Stomach smooth muscle (tissue), 2 donors: ENCODE measurements around the gene CTRL.
"Not testable (repeated sequence)": the region's sequence is repeated elsewhere in the genome, so short reads cannot be mapped to it uniquely, and the experiment has no call there.

Experiments used
- H3K27ac ChIP-seq: one replicate; pipeline ENCODE4 v1.7.0; 2013; ENCODE audit warnings: mild to moderate bottlenecking, low read length, inconsistent platforms
- H3K27me3 ChIP-seq, 2 donors: one replicate each; pipeline ENCODE4 v1.7.0; 2013; ENCODE audit warnings: low read length in 2 of 2; ENCODE audit not compliant: insufficient read depth in 2 of 2, control insufficient read depth in 1 of 2
- H3K36me3 ChIP-seq, 2 donors: one replicate each; pipeline ENCODE4 v1.7.0; 2013; ENCODE audit warnings: low read length in 2 of 2; ENCODE audit not compliant: control insufficient read depth in 2 of 2, insufficient read depth in 2 of 2
- H3K4me1 ChIP-seq: one replicate; pipeline ENCODE4 v1.7.0; 2013; ENCODE audit warnings: low read length; ENCODE audit not compliant: control insufficient read depth, insufficient read depth
- H3K4me3 ChIP-seq, 2 donors: one replicate each; pipeline ENCODE4 v1.7.0; 2013; ENCODE audit warnings: low read length in 2 of 2
- H3K9ac ChIP-seq, 2 donors: one replicate each; pipeline ENCODE4 v1.7.0; 2013; ENCODE audit warnings: low read length in 2 of 2, mild to moderate bottlenecking in 1 of 2
- H3K9me3 ChIP-seq, 2 donors: one replicate each; pipeline ENCODE4 v1.7.0; 2013; ENCODE audit warnings: low read length in 2 of 2; ENCODE audit not compliant: control insufficient read depth in 2 of 2
- donor health status: healthy.
- donor health status: Pancreatic carcinoma.

Gene CTRL

GRCh38 chr16:67922221-67922620, 9.4 kb downstream of the CTRL start:
- H3K27me3 ChIP-seq, result no peaks in the 10 kb centered on the region
- H3K4me1 ChIP-seq, result peaks cover 52% of the 10 kb centered on the region
- H3K36me3 ChIP-seq, result peaks cover 7 to 14% of the 10 kb centered on the region in 2 donors
- peak overlapping the region; percentile 10 to 21 for H3K9ac ChIP-seq
- no peak overlapping the region for H3K4me3 ChIP-seq
- H3K9me3 ChIP-seq, result no peaks in the 10 kb centered on the region
- no peak overlapping the region for H3K27ac ChIP-seq

- H3K9me3 ChIP-seq, result no peaks in the 10 kb centered on the region
- H3K9ac ChIP-seq, result peak overlapping the region in 1 of 2 donors; percentile 47
Measured at GRCh38 chr16:67919622-67920221, 11.9 kb downstream of the CTRL start.

GRCh38 chr16:67917852-67918236, 13.8 kb downstream of the CTRL start:
- H3K4me1 ChIP-seq, result peaks cover 41% of the 10 kb centered on the region
- peak overlapping the region; percentile 17 to 64 for H3K9ac ChIP-seq
- no peaks in the 10 kb centered on the region for H3K27me3 ChIP-seq
- peak overlapping the region; percentile 71 for H3K27ac ChIP-seq
- H3K9me3 ChIP-seq, result no peaks in the 10 kb centered on the region
- H3K36me3 ChIP-seq, result peaks cover 4 to 13% of the 10 kb centered on the region in 2 donors
- H3K4me3 ChIP-seq, result peak overlapping the region in 1 of 2 donors; percentile 22

More at GRCh38 chr16:67919622-67920221, 11.9 kb downstream of the CTRL start:
- peaks cover 7 to 18% of the 10 kb centered on the region in 2 donors for H3K36me3 ChIP-seq
- H3K4me1 ChIP-seq, result peaks cover 56% of the 10 kb centered on the region
- peak overlapping the region; percentile 24 for H3K27ac ChIP-seq
- H3K27me3 ChIP-seq, result no peaks in the 10 kb centered on the region
- H3K4me3 ChIP-seq, result no peak overlapping the region

GRCh38 chr16:67917140-67917851, 14.4 kb downstream of the CTRL start:
- Histone ChIP-seq H3K36me3 (peaks cover 4 to 13% of the 10 kb centered on the region in 2 donors), H3K9ac (peak overlapping the region; percentile 17 to 64), H3K27me3 (no peaks in the 10 kb centered on the region), H3K27ac (peak overlapping the region; percentile 71), H3K4me3 (peak overlapping the region in 1 of 2 donors; percentile 22), H3K4me1 (peaks cover 37% of the 10 kb centered on the region), H3K9me3 (no peaks in the 10 kb centered on the region)

GRCh38 chr16:67915831-67916723, 15.6 kb downstream of the CTRL start:
- H3K27me3 ChIP-seq, result no peaks in the 10 kb centered on the region
- peaks cover 35% of the 10 kb centered on the region for H3K4me1 ChIP-seq
- peaks cover 13 to 15% of the 10 kb centered on the region in 2 donors for H3K36me3 ChIP-seq
- H3K9me3 ChIP-seq, result no peaks in the 10 kb centered on the region
- H3K4me3 ChIP-seq, result no peak overlapping the region
- peak overlapping the region; percentile 71 for H3K27ac ChIP-seq
- no peak overlapping the region for H3K9ac ChIP-seq

- peak overlapping the region; percentile 71 for H3K27ac ChIP-seq
- H3K4me3 ChIP-seq, H3K9ac ChIP-seq, H3K27me3 ChIP-seq, H3K9me3 ChIP-seq: not testable (repeated sequence)
- peaks cover 13 to 20% of the 10 kb centered on the region in 2 donors for H3K36me3 ChIP-seq
- H3K4me1 ChIP-seq, result peaks cover 35% of the 10 kb centered on the region
Measured at GRCh38 chr16:67915496-67915769, 16.2 kb downstream of the CTRL start.

GRCh38 chr16:67914758-67915495, 16.7 kb downstream of the CTRL start:
- Histone ChIP-seq H3K27ac (no peak overlapping the region), H3K27me3 (no peaks in the 10 kb centered on the region), H3K4me3 (no peak overlapping the region), H3K4me1 (peaks cover 34% of the 10 kb centered on the region), H3K9me3 (no peaks in the 10 kb centered on the region), H3K36me3 (peaks cover 16 to 23% of the 10 kb centered on the region in 2 donors), H3K9ac (no peak overlapping the region)

GRCh38 chr16:67910158-67910557, 21.5 kb downstream of the CTRL start:
- Histone ChIP-seq H3K36me3 (peaks cover 23 to 25% of the 10 kb centered on the region in 2 donors), H3K27ac (no peak overlapping the region), H3K9ac (no peak overlapping the region), H3K27me3 (no peaks in the 10 kb centered on the region), H3K4me3 (no peak overlapping the region), H3K4me1 (no peaks in the 10 kb centered on the region), H3K9me3 (no peaks in the 10 kb centered on the region)

GRCh38 chr16:67909056-67909742, 22.5 kb downstream of the CTRL start:
- Histone ChIP-seq H3K4me3 (no peak overlapping the region), H3K4me1 (no peaks in the 10 kb centered on the region), H3K9me3 (no peaks in the 10 kb centered on the region), H3K27me3 (no peaks in the 10 kb centered on the region), H3K9ac (no peak overlapping the region), H3K27ac (no peak overlapping the region), H3K36me3 (peaks cover 23 to 25% of the 10 kb centered on the region in 2 donors)
